PFSK-1 (cell line): ENCODE data around the gene DIP2B.

ENCODE experiments used
- FOXP2 ChIP-seq: optimal IDR thresholded peaks from 2 replicates; pipeline ENCODE3; 2011; ENCODE audit warnings: borderline replicate concordance, control low read depth, inconsistent platforms; ENCODE audit not compliant: insufficient read depth; ENCODE audit errors: extremely low read length, extremely low read depth
- POLR2AphosphoS5 ChIP-seq: IDR thresholded peaks from 2 replicates; pipeline ENCODE4 v1.6.1; 2012; ENCODE audit warnings: low read depth, mild to moderate bottlenecking, control low read depth, low read length, moderate library complexity
- REST ChIP-seq, 2 experiments: IDR thresholded peaks; 2 replicates each; pipeline versions ENCODE4 v1.6.1 to v1.8.0; 2011 to 2012; ENCODE audit warnings: low read depth in 2 of 2, low read length in 2 of 2, control low read depth in 1 of 2, inconsistent platforms in 1 of 2, mild to moderate bottlenecking in 1 of 2, moderate library complexity in 1 of 2; ENCODE audit not compliant: insufficient read depth in 1 of 2
- SIN3A ChIP-seq: IDR thresholded peaks from 2 replicates; pipeline ENCODE4 v1.6.1; 2012; ENCODE audit warnings: mild to moderate bottlenecking, low read length, moderate library complexity, borderline replicate concordance; ENCODE audit not compliant: insufficient read depth
- TAF1 ChIP-seq: IDR thresholded peaks from 2 replicates; pipeline ENCODE4 v1.6.1; 2012; ENCODE audit warnings: low read length, control low read depth, borderline replicate concordance; ENCODE audit not compliant: insufficient read depth

Gene DIP2B

DNA sequence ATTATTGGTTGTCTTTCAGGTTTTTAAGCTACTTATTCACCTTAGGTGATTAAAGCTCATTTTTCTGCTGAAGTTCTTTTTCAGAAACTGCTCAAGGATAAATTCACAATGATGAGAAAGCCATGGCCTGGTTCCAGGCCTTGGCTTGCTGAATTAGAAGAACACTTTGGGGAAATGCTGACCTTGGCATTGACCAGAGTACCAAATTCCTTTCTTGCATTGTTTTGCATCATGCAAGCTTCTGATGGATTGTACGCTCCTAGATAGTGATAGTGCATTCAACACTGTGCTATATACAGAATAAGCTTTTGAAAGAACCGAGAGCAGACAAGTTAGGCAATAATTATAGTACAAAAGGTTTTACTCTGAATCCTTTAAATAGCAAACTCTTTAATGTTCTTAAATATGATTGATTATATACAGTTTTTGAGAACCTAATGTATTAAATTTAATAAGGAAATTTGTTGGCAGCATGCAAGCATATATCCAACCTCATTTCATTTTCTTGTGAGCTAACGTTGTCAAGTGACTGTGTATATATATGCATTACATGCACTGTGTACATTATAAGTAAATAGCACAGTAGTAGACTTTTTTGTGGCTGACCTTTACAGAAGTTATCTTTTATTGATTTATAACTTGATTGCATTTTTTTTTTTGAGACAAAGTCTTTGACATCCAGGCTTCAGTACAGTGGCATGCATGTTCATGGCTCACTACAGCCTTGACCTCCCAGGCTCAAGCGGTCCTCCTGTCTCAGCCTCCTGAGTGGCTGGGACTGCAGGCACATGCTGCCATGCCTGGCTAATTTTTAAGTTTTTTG is 99.2 kb downstream of the DIP2B start:
- TF ChIP-seq FOXP2 = no peak
- TF ChIP-seq POLR2AphosphoS5 = no peak
- TF ChIP-seq REST (IDR thresholded peaks at IDR 0.05; ENCODE audit: insufficient read depth in 1 of 2, low read depth in 2 of 2, low read length in 2 of 2) = no peak
- TF ChIP-seq TAF1 = no peak
- no peak for TF ChIP-seq SIN3A

DNA sequence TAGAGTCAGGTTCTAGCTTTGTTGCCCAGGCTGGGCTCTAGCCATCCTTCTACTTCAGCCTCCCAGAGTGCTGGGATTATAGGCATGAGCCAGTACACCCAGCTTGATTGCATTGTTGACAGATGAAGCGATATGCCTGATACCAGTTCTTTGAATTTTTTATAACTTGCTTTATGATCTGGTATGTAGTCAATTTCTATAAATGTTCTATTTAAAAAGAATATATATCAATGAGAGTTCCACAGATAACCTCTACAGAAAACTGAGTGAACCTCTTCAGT is 99.8 kb downstream of the DIP2B start:
- TF ChIP-seq REST (IDR thresholded peaks at IDR 0.05; ENCODE audit: insufficient read depth in 1 of 2, low read depth in 2 of 2, low read length in 2 of 2) (no peak), SIN3A (no peak), FOXP2 (no peak), POLR2AphosphoS5 (no peak), TAF1 (no peak)

- TF ChIP-seq SIN3A = no peak
- TF ChIP-seq TAF1 = no peak
- no peak for TF ChIP-seq FOXP2
- no peak for TF ChIP-seq REST (IDR thresholded peaks at IDR 0.05; ENCODE audit: insufficient read depth in 1 of 2, low read depth in 2 of 2, low read length in 2 of 2)
- no peak for TF ChIP-seq POLR2AphosphoS5
Observed at GRCh38 chr12:50606675-50607375, 102.0 kb downstream of the DIP2B start.

DNA sequence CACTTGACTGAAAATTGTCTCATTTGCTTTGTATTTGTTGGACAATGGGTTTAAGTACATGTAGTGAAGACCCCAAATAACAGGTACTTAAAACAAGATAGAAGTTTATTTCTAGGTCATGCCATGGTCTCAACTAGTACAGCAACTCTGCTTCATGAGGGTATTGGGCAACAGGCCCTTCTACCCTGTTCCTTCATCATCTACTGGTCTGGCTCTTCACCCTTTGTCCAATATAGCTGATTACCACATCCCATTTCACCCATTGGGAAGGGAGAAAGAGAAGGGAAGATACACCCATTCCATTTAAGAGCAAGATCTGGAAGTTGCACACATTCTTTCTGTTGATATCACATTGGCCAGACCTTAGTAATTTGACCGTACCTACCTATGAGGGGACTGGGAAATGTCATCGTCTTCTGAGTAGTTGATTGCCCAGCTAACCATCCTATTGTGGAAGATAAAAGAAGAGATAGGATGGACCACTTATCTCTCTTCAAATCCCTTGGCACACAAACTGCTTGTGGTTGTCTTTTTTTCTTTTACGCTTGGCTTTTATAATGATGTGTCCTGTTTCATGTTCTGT is 104.6 kb downstream of the DIP2B start:
- TF ChIP-seq SIN3A = no peak
- TF ChIP-seq REST (IDR thresholded peaks at IDR 0.05; ENCODE audit: insufficient read depth in 1 of 2, low read depth in 2 of 2, low read length in 2 of 2) = no peak
- no peak for TF ChIP-seq FOXP2
- TF ChIP-seq TAF1 = no peak
- no peak for TF ChIP-seq POLR2AphosphoS5
